Neural cell (in vitro differentiated cells): Measurements from ENCODE around the gene CACNA1C. TPM values are rescaled to one million over a fixed set of nuclear protein-coding genes. Genes with fewer than 3 reads are reported as not detected.

ENCODE experiments used
- H2AFZ ChIP-seq: fragments of 200-600, 300-800 bp; sonication (generic), shearing (Covaris generic); 2 replicates; pipeline ENCODE4 v1.6.0; 2014; ENCODE audit warnings: low read depth, mild to moderate bottlenecking, antibody characterized with exemption, low read length, moderate library complexity
- H3F3A ChIP-seq: fragments of 200-600 bp; shearing (Covaris generic); 2 replicates; pipeline ENCODE4 v1.6.1; 2016; ENCODE audit warnings: mild to moderate bottlenecking, moderate library complexity, mixed read lengths, antibody characterized with exemption, low read length; ENCODE audit not compliant: insufficient read depth, poor library complexity, severe bottlenecking
- H3K27ac ChIP-seq: fragments of 200-600, 300-800 bp; sonication (generic), shearing (Covaris generic); 2 replicates; pipeline ENCODE4 v1.5.1; 2014; ENCODE audit warnings: mild to moderate bottlenecking, low read length, moderate library complexity
- H3K27me3 ChIP-seq: fragments of 300-800, 200-600 bp; sonication (generic), shearing (Covaris generic); 2 replicates; pipeline ENCODE4 v1.6.0; 2014; ENCODE audit warnings: mild to moderate bottlenecking, low read depth, low read length, moderate library complexity; ENCODE audit not compliant: insufficient read depth
- H3K36me3 ChIP-seq: fragments of 300-800, 200-600 bp; sonication (generic), shearing (Covaris generic); 2 replicates; pipeline ENCODE4 v1.5.1; 2014; ENCODE audit warnings: mild to moderate bottlenecking, antibody characterized with exemption, low read length, moderate library complexity; ENCODE audit not compliant: insufficient read depth
- H3K4me2 ChIP-seq: fragments of 300-800, 200-600 bp; sonication (generic), shearing (Covaris generic); 2 replicates; pipeline ENCODE4 v1.6.0; 2014; ENCODE audit warnings: mild to moderate bottlenecking, low read length
- H3K4me3 ChIP-seq: fragments of 300-800, 200-600 bp; sonication (generic), shearing (Covaris generic); 2 replicates; pipeline ENCODE4 v1.5.1; 2014; ENCODE audit warnings: mild to moderate bottlenecking, low read length, moderate library complexity
- H3K79me2 ChIP-seq: fragments of 200-600 bp; shearing (Covaris generic); replicated peaks from 2 replicates; pipeline ENCODE4 v1.6.0; 2014; ENCODE audit warnings: mild to moderate bottlenecking, low read length, moderate library complexity; ENCODE audit not compliant: insufficient read depth
- H3K9ac ChIP-seq: fragments of 300-800, 200-600 bp; sonication (generic), shearing (Covaris generic); 2 replicates; pipeline ENCODE4 v1.6.1; 2016; ENCODE audit warnings: mild to moderate bottlenecking, low read length, mixed read lengths
- H3K9me2 ChIP-seq: fragments of 200-600 bp; shearing (Covaris generic); 2 replicates; pipeline ENCODE4 v1.6.1; 2016; ENCODE audit warnings: mild to moderate bottlenecking, low read length, mixed read lengths; ENCODE audit not compliant: insufficient read depth
- H3K9me3 ChIP-seq: fragments of 200-600, 300-800 bp; sonication (generic), shearing (Covaris generic); 2 replicates; pipeline ENCODE4 v1.6.1; 2016; ENCODE audit warnings: mild to moderate bottlenecking, mixed run types, low read length, moderate library complexity, mixed read lengths
- H4K20me1 ChIP-seq: fragments of 200-600 bp; shearing (Covaris generic); 2 replicates; pipeline ENCODE4 v1.6.1; 2016; ENCODE audit warnings: mild to moderate bottlenecking, mixed run types; ENCODE audit not compliant: insufficient read depth
- EP300 ChIP-seq: fragments of 450-650 bp; conservative IDR thresholded peaks from 2 replicates; pipeline ENCODE4 v1.6.1; 2014; ENCODE audit warnings: antibody characterized with exemption, mild to moderate bottlenecking, moderate library complexity; ENCODE audit not compliant: poor library complexity, severe bottlenecking
- EZH2 ChIP-seq: fragments of 200-600, 300-800 bp; shearing (Covaris generic), sonication (generic); IDR thresholded peaks from 2 replicates; pipeline ENCODE4 v1.6.1; 2014; ENCODE audit warnings: antibody characterized with exemption, low read length, borderline replicate concordance, mild to moderate bottlenecking; ENCODE audit not compliant: insufficient read depth, poor library complexity, severe bottlenecking
- MXI1 ChIP-seq: fragments of 450-650 bp; conservative IDR thresholded peaks from 2 replicates; pipeline ENCODE4 v1.6.1; 2014; ENCODE audit warnings: antibody characterized with exemption, mild to moderate bottlenecking; ENCODE audit not compliant: poor library complexity, severe bottlenecking
- POLR2AphosphoS5 ChIP-seq: IDR thresholded peaks from 2 replicates; pipeline ENCODE4 v1.6.1; 2012
- RAD21 ChIP-seq: fragments of 450-650 bp; conservative IDR thresholded peaks from 2 replicates; pipeline ENCODE4 v1.6.1; 2014; ENCODE audit warnings: antibody characterized with exemption, mild to moderate bottlenecking, moderate library complexity
- REST ChIP-seq: IDR thresholded peaks from 2 replicates; pipeline ENCODE4 v1.6.1; 2012; ENCODE audit warnings: borderline replicate concordance
- SMC3 ChIP-seq: fragments of 450-650 bp; conservative IDR thresholded peaks from 2 replicates; pipeline ENCODE4 v1.6.1; 2014; ENCODE audit warnings: antibody characterized with exemption, mild to moderate bottlenecking, moderate library complexity; ENCODE audit not compliant: poor library complexity
- polyA plus RNA-seq: library from polyadenylated mRNA; depleted of rRNA; stranded (reverse); fragments of >200 nt; gene quantifications from 2 replicates; pipeline ENCODE4 v1.2.3, GENCODE V29; 2014
- TF ChIP-seq, protein P1 (sequence below): fragments of 450-650 bp; IDR thresholded peaks from 2 replicates; pipeline ENCODE4 v1.5.1; 2014; ENCODE audit warnings: antibody characterized with exemption, mild to moderate bottlenecking, moderate library complexity; ENCODE audit not compliant: poor library complexity, severe bottlenecking

The CACNA1C gene
- polyA plus RNA-seq, 1 donor from 2014 or later = 9.7 TPM

- H3K36me3 ChIP-seq = no peaks in the 10 kb centered on the region
- H3F3A ChIP-seq = no peaks in the 10 kb centered on the region
- no peaks in the 10 kb centered on the region for H3K9me2 ChIP-seq
- TF ChIP-seq EP300 (no peak), REST (no peak), RAD21 (no peak), SMC3 (no peak), EZH2 (no peak)
- TF ChIP-seq, protein P1, sequence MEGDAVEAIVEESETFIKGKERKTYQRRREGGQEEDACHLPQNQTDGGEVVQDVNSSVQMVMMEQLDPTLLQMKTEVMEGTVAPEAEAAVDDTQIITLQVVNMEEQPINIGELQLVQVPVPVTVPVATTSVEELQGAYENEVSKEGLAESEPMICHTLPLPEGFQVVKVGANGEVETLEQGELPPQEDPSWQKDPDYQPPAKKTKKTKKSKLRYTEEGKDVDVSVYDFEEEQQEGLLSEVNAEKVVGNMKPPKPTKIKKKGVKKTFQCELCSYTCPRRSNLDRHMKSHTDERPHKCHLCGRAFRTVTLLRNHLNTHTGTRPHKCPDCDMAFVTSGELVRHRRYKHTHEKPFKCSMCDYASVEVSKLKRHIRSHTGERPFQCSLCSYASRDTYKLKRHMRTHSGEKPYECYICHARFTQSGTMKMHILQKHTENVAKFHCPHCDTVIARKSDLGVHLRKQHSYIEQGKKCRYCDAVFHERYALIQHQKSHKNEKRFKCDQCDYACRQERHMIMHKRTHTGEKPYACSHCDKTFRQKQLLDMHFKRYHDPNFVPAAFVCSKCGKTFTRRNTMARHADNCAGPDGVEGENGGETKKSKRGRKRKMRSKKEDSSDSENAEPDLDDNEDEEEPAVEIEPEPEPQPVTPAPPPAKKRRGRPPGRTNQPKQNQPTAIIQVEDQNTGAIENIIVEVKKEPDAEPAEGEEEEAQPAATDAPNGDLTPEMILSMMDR = no peak
- H3K4me2 ChIP-seq = no peak overlapping the region
- no peak overlapping the region for H3K9ac ChIP-seq
- no peak overlapping the region for H3K27ac ChIP-seq
- no peaks in the 10 kb centered on the region for H3K79me2 ChIP-seq
- peaks cover 3% of the 10 kb centered on the region for H3K9me3 ChIP-seq
- H2AFZ ChIP-seq = no peak overlapping the region
- no peaks in the 10 kb centered on the region for H3K27me3 ChIP-seq
- H4K20me1 ChIP-seq = no peaks in the 10 kb centered on the region
- H3K4me3 ChIP-seq = no peak overlapping the region
These were observed 657.9 kb downstream of the CACNA1C start for GRCh38 chr12:2710701-2711100.

- Histone ChIP-seq H2AFZ (no peak overlapping the region), H3K36me3 (no peaks in the 10 kb centered on the region), H3K9ac (no peak overlapping the region), H3K9me3 (no peaks in the 10 kb centered on the region), H3K27ac (peak overlapping the region; percentile 27), H3K4me3 (peak overlapping the region; percentile 40), H3K79me2 (no peaks in the 10 kb centered on the region), H4K20me1 (no peaks in the 10 kb centered on the region), H3K4me2 (no peak overlapping the region), H3K9me2 (no peaks in the 10 kb centered on the region), H3F3A (no peaks in the 10 kb centered on the region), H3K27me3 (no peaks in the 10 kb centered on the region)
- TF ChIP-seq REST = peak; percentile 8
- TF ChIP-seq RAD21 = no peak
- TF ChIP-seq MXI1 = no peak
- peak; percentile 37 for TF ChIP-seq EP300
- TF ChIP-seq EZH2 = no peak
- TF ChIP-seq POLR2AphosphoS5 = peak; percentile 58
These were observed 666.6 kb downstream of the CACNA1C start for GRCh38 chr12:2719392-2719791.
